ENCODE data around the gene ACLY.

Gene ACLY

DNA sequence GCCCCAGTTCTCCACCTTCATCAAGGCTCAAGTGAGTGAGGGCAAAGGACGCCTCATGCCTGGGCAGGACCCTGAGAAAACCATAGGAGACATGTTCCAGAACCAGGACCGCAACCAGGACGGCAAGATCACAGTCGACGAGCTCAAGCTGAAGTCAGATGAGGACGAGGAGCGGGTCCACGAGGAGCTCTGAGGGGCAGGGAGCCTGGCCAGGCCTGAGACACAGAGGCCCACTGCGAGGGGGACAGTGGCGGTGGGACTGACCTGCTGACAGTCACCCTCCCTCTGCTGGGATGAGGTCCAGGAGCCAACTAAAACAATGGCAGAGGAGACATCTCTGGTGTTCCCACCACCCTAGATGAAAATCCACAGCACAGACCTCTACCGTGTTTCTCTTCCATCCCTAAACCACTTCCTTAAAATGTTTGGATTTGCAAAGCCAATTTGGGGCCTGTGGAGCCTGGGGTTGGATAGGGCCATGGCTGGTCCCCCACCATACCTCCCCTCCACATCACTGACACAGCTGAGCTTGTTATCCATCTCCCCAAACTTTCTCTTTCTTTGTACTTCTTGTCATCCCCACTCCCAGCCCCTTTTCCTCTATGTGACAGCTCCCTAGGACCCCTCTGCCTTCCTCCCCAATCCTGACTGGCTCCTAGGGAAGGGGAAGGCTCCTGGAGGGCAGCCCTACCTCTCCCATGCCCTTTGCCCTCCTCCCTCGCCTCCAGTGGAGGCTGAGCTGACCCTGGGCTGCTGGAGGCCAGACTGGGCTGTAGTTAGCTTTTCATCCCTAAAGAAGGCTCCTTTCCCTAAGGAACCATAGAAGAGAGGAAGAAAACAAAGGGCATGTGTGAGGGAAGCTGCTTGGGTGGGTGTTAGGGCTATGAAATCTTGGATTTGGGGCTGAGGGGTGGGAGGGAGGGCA lies 96.3 kb downstream of the ACLY start:
- no peaks in the 10 kb centered on the region for H3K9me3 Mint-ChIP-seq
- H3K27ac Mint-ChIP-seq = peak overlapping the region in 1 of 3 experiments; percentile 57
- H3K4me3 Mint-ChIP-seq = no peak overlapping the region
- peaks cover 31% of the 10 kb centered on the region for H3K36me3 Mint-ChIP-seq (ENCODE audit: low read depth)
- TF ChIP-seq, protein P1, sequence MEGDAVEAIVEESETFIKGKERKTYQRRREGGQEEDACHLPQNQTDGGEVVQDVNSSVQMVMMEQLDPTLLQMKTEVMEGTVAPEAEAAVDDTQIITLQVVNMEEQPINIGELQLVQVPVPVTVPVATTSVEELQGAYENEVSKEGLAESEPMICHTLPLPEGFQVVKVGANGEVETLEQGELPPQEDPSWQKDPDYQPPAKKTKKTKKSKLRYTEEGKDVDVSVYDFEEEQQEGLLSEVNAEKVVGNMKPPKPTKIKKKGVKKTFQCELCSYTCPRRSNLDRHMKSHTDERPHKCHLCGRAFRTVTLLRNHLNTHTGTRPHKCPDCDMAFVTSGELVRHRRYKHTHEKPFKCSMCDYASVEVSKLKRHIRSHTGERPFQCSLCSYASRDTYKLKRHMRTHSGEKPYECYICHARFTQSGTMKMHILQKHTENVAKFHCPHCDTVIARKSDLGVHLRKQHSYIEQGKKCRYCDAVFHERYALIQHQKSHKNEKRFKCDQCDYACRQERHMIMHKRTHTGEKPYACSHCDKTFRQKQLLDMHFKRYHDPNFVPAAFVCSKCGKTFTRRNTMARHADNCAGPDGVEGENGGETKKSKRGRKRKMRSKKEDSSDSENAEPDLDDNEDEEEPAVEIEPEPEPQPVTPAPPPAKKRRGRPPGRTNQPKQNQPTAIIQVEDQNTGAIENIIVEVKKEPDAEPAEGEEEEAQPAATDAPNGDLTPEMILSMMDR (IDR thresholded peaks at IDR 0.05; ENCODE audit: unreplicated experiment in 3 of 3) = no peak
- H3K4me1 Mint-ChIP-seq = no peaks in the 10 kb centered on the region
- no peaks in the 10 kb centered on the region for H3K27me3 Mint-ChIP-seq (ENCODE audit: low read depth)

DNA sequence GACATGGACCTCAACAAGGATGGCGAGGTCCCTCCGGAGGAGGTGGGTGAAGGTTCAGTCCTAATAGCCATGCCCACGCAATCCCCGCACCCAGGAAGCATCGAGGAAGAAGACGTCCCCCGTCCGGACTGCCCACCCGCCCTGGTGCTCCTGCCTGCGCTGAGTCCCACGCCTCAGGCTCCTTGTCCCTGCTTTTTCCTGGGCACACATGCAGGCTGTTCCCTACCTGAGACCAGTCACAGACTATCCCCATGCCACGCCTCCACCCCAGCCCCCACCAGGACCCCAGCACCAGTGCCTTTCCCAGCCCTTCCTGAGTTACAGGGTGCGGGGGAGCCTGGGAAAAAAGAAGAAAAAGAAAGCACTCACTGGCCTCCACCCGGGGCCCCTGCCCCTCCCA lies 97.0 kb downstream of the ACLY start:
- no peak overlapping the region for H3K4me3 Mint-ChIP-seq
- TF ChIP-seq, protein P1 (IDR thresholded peaks at IDR 0.05; ENCODE audit: unreplicated experiment in 3 of 3) = no peak
- no peaks in the 10 kb centered on the region for H3K9me3 Mint-ChIP-seq
- H3K4me1 Mint-ChIP-seq = no peaks in the 10 kb centered on the region
- peak overlapping the region in 1 of 3 experiments; percentile 57 for H3K27ac Mint-ChIP-seq
- peaks cover 35% of the 10 kb centered on the region for H3K36me3 Mint-ChIP-seq (ENCODE audit: low read depth)
- no peaks in the 10 kb centered on the region for H3K27me3 Mint-ChIP-seq (ENCODE audit: low read depth)

DNA sequence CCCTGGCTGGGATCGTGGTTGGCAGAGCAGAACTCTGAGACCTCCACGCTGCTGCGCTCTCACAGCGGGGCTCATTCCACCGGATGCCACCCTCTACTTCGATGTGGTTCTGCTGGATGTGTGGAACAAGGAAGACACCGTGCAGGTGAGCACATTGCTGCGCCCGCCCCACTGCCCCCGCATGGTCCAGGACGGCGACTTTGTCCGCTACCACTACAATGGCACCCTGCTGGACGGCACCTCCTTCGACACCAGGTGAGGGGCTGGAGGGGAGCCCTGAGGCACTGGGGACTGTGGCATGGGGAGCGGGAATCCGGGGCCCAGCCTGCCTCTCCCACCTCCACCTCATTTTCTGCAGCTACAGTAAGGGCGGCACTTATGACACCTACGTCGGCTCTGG lies 100.7 kb downstream of the ACLY start:
- H3K27ac Mint-ChIP-seq = peak overlapping the region in 1 of 3 experiments; percentile 15
- no peaks in the 10 kb centered on the region for H3K27me3 Mint-ChIP-seq (ENCODE audit: low read depth)
- H3K9me3 Mint-ChIP-seq = no peaks in the 10 kb centered on the region
- peaks cover 22% of the 10 kb centered on the region for H3K36me3 Mint-ChIP-seq (ENCODE audit: low read depth)
- peaks cover 12% of the 10 kb centered on the region for H3K4me1 Mint-ChIP-seq
- TF ChIP-seq, protein P1 (IDR thresholded peaks at IDR 0.05; ENCODE audit: unreplicated experiment in 3 of 3) = no peak
- no peak overlapping the region for H3K4me3 Mint-ChIP-seq
